Neural progenitor cell (in vitro differentiated cells): Measurements from ENCODE around the gene OR13F1.

Experiments used
- EZH2 ChIP-seq: fragments of 200-600 bp; sonication (generic); IDR thresholded peaks from 2 replicates; pipeline ENCODE4 v1.6.1; 2017; ENCODE audit warnings: antibody characterized with exemption, mild to moderate bottlenecking, moderate library complexity
- EZH2phosphoT487 ChIP-seq: fragments of 200-600 bp; sonication (generic); IDR thresholded peaks from 2 replicates; pipeline ENCODE4 v1.6.1; 2017; ENCODE audit warnings: antibody characterized with exemption
- TF ChIP-seq, protein P1 (sequence below): fragments of 200-600 bp; sonication (generic); IDR thresholded peaks from 2 replicates; pipeline ENCODE4 v1.5.1; 2017; ENCODE audit warnings: antibody characterized with exemption, mild to moderate bottlenecking

DNA sequence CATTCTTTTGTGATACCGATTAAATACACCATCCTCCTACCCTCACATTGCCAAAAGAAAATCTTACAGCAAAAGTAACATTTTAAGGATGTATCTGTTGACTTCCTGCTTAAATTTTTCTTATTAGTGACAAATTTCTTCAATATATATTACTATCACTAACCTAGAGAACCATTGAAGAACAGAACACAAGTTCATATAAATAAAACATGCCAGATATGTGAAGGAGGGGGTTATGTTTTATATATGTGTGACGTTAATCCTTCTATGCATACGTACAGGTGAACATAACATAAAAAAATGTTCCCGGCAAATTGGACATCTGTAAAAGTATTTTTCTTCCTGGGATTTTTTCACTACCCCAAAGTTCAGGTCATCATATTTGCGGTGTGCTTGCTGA lies at the start of gene OR13F1:
- TF ChIP-seq, protein P1, sequence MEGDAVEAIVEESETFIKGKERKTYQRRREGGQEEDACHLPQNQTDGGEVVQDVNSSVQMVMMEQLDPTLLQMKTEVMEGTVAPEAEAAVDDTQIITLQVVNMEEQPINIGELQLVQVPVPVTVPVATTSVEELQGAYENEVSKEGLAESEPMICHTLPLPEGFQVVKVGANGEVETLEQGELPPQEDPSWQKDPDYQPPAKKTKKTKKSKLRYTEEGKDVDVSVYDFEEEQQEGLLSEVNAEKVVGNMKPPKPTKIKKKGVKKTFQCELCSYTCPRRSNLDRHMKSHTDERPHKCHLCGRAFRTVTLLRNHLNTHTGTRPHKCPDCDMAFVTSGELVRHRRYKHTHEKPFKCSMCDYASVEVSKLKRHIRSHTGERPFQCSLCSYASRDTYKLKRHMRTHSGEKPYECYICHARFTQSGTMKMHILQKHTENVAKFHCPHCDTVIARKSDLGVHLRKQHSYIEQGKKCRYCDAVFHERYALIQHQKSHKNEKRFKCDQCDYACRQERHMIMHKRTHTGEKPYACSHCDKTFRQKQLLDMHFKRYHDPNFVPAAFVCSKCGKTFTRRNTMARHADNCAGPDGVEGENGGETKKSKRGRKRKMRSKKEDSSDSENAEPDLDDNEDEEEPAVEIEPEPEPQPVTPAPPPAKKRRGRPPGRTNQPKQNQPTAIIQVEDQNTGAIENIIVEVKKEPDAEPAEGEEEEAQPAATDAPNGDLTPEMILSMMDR: no peak
- TF ChIP-seq EZH2 (no peak), EZH2phosphoT487 (no peak)
